HG03280 (cell line): ENCODE results near the gene STOX2.
"Not testable (repeated sequence)": the region's sequence is repeated elsewhere in the genome, so short reads cannot be mapped to it uniquely, and the experiment has no call there.

Experiments used
- ATAC-seq: cut with Tn5 transposase; IDR thresholded peaks from one replicate; pipeline ENCODE4 v1.9.1; 2021; ENCODE audit warnings: mild to moderate bottlenecking, moderate library complexity; ENCODE audit not compliant: unreplicated experiment

The STOX2 gene

DNA sequence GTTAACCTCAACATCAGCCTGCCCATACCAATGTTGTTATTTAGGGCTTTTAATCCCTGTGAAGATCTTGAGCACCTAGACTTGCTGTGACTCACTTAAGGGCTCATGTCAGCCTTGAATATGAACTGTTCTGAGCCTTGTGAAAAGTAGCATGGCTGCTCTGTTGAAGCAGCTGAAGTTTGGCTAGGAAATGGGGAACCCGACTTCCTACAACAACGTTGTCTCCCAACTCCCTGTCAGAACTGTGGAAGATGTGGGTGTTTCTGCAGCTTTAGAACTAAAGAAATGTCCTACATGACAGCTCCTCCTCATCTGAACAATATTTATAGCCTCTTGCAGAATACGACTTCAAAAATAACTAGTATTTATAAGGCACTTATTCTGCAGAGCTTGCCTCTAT lies 27.5 kb downstream of the STOX2 start:
- ATAC-seq: no peak

DNA sequence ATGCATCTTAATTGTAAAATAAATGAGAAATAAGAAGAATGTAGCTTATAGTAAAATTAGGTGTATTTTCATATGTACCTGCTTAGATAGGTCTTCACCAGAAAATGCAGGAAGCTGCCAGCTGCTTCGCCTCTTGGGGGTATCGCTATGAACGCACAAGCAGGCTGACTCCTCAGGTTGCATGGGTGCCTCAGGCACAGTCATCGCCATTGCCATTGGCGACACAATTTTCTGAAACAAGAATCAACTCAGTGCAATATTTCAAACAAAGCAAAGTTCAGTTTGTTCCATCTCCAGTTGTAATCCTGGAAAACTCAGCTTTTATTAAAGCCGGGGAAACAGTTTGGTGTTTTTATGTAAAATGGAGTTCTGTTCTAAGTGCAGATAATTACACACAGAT lies 29.7 kb downstream of the STOX2 start:
- no peak for ATAC-seq

DNA sequence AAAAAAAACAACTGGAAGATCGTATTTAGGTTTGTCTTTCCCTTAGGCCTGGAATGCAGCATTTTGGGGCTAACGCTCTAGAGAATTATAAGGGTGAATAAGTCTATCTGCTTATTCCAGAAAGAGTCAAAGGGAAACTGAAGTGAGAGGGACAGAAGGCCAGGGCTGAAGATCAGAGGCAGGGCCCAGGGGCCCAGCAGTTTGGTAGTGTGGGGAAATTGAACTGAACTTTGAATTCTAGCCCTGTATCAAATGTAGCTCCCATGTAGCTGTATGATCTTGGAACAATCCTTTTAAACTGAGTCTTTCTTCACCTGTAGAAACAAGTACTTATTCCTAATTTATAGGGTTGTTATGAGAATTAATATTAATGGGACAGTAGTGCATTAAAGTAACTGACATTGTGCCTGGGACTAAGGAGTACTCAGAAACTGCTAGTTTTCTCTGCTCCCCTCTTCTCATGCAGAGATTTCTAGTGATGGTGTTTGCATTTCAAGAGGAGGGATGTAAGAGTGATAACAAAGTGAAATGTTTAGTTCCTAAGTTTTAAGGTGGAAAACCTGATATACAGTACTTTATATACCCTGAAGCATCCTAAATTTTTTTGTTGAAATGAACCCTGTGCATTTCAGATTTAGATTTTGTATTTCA lies 30.4 kb downstream of the STOX2 start:
- no peak for ATAC-seq

DNA sequence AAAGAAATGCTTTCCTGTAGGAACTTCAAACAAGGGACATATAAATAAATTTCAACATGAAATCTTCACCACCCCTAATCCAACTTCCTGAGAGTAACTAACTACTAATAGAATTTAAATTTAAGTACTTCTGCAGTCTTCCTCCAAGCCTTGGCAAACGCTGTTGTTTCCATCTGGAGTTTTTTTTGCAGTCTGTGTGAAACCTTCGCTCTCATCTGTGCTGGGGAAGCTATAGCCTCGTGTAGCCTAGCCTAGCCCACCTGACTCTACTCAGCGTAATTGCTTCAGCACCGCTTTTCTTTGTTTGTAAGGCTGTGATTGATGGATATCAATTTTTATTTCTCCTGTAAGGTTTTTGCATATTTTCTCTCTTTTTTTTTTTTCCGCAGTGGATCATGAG lies 30.9 kb downstream of the STOX2 start:
- no peak for ATAC-seq

DNA sequence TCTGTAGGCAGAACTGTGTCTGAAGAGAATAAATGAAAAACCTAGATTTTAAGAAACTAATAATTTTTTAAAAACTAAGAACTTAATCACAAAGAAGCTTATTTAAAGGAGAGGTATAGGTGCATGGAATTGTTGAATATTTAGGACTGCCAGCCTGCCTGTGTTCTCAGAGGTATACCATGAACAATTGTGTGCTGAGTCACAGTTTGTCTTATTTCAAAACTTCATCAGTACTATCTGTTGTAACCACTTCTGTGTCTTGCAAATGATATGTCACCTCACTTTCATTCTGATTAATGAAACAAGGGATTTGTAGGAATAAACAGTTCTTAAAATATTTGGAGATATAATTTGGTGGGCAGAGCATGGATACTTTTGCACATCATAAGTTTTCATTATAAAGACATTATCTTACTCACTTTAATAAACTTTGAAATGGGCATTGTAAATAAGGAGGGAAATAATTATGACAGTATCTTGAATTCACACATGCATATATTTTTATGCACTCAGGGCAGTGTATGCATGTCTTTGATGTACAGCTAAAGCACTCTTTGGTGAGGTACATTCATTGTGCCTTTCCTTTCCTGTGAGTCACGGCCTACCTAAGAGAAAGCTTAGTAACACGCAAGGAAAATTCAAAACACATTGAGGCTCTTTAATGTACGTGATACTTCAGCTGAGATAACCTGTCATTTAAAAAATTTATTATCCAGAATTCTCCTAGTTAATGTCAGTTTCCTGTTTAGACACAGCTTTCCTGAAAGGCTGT lies 31.7 kb downstream of the STOX2 start:
- no peak for ATAC-seq

DNA sequence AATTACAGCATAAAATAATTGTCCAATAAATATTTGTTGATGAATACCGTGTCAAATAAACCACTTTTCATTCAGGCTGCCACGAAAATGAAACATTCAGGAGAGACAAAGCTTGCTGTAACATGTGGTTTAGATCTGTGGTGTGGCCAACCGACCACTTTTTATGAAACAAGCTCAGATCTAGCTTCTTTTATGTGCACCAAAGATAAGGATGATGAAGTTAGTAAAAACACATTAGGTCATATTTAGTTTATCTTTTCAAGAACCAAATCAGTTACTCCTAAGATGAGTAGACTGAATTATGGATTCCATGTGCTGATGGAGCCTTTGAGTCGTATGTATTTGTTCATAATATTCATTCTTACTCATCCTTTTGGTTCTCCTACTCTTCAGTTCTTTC lies 35.8 kb downstream of the STOX2 start:
- ATAC-seq: no peak

DNA sequence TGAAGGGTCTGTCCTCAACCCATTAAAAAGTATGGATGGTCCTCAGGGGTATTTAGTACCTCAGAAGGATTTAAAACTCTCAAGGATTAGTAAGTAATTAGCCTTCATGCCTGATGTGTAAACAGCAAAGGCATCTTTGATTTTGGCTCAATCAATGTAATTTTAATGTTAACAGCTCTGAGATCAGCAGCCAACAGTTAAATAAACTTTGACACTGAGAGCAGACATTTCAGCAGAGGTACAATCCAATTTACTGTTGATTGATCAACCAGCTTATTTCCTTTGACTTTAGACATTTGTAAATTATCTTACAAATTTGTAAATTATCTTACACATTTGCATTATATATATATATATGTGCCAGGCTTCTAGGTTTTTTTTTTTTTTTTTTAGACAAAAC lies 36.9 kb downstream of the STOX2 start:
- ATAC-seq: no peak

DNA sequence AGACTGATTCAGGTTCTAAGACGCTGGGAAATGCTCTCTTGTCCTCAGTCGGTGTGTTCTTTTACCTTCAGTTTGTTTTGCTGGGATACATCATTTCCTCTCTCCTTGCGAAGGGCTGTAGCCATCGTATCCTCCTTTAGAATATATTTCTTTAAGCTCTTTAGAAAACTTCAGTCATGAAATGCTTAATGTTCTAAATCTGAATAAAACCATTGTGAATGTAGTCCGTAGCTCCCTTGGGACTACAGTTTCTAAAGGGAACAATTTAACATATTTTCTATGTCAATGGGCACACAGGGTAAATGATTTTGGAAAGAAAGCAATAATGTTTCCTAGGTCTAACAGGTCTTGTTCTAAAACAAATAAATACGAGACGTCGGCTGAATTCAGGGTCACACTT lies 40.6 kb downstream of the STOX2 start:
- no peak for ATAC-seq

DNA sequence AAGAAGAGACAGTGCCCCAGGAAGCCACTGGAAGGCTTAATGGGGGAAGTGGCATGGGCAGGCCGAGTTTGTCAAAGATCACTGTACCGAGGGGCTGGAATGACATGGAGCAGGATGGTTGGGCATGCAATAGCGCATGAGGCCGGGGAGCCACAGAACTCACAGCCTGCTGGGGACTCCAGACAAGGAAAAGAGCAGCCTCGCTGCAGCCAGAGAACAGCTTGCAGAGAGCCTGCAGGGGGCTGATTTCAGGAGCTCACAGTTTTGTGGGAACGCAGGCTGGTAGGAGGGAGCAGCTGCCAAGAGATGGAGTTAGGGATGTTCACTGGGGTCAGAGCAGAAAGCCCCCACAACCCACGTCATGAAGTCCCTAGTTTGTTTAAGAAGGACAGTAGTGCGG lies 45.4 kb downstream of the STOX2 start:
- ATAC-seq: no peak

DNA sequence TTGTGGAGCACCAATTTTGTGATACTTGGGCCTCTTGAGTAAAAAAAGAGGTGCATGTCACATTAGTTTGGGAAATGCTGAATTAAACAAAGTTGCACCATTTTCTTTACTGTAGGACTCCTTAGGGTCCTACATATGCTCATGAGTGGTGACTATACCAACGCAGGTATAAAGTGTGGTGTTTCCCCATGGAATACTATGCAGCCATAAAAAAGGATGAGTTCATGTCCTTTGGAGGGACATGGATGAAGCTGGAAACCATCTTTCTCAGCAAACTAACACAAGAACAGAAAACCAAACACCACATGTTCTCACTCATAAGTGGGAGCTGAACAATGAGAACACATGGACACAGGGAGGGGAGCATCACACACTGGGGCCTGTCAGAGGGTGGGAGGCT lies 47.5 kb downstream of the STOX2 start:
- not testable (repeated sequence) for ATAC-seq

DNA sequence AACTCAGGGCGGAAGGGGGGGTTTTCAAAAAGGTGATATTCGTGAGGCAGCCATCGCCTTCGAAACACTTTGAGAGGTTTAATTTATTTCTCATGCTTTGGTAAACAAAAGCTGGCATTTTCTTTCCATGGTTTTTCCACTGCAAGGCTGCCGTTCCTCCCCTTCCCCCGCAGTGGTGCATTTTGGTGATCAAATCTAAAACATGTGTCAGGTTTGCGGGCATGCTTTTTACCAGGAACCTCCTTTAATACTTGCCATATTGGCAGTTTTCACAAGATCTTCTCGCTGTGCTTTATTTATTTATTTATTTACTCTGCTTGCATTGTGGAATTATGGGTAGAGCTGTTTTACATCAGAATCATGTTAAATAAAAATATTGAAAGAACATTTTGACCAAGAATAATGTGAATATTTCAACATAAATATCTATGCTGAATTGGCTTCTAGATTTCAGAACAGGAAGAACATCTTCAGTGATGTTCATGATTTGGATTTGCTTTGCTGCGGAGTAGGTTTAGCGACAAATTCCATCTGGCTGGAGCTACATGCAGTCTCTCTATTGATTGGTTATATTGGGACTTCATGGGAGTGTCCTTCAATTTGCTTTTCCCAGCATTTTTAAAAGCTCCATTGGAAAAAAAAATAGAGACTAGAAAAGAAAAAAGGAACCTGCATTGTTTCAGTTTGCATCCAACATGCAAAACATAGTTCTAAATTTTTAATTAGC lies 54.4 kb downstream of the STOX2 start:
- ATAC-seq: no peak

DNA sequence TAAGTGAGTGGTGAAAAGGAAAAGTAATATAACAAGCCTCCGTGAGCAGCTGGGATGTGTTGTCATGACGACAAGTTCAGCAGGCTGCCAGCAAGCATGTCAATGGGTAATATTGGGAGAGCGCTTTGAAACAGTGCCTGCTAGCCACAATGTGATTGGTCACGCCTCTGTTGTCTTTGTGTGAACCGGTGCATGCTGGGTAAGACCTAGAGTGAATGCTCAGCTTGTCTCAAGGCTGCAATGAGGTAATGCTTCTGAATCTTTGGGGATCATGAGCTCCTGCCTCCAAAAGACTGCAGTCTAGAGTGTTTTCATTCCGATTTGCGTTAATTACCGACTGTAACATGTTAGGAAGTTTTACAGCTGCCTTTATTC lies 54.9 kb downstream of the STOX2 start:
- ATAC-seq: no peak

DNA sequence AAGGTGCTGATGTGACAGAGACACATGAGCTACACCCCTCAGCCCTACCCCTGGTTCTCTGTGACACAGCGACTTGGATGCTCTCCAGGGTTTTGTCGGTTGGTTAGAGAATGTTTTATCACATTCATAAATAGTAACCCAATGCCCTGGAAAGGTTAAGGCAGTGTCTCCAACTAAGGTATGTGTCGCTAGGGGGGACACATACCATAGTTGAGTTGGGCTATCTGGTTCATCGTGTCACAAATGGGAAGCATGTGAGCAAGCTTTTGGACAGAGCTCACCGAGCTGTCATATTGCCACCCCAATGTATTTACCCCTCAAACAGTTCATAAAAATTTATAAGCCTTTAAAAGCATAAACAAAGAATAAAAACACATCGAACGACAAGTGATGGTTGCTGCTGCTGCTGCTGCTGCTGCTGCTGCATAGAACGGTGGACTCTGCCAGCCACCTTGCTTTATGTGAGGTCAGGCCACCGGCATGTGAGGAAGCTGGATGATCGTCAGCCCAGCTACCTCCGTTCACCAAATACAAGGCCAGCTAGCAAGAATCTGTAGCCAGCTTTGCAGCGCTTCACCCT lies 55.9 kb downstream of the STOX2 start:
- ATAC-seq: no peak

DNA sequence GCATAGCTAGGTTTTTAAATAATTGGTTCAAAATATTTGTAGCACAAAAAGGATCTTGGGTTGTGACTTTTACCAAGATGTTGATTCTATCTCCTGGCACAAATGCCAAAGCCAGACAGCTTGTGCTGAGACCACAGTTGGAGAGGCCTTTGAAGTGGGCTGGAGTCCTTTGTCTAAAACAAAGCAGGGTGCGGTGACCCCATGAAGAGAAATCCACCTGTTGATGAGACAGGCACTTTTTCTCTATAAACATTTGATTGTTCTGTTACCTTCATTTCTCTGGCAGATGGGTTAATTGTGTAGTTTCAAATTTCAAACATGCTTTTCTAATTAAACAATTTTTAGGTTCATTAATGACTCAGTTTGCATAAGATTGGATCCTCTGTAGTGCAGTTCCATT lies 56.7 kb downstream of the STOX2 start:
- no peak for ATAC-seq

DNA sequence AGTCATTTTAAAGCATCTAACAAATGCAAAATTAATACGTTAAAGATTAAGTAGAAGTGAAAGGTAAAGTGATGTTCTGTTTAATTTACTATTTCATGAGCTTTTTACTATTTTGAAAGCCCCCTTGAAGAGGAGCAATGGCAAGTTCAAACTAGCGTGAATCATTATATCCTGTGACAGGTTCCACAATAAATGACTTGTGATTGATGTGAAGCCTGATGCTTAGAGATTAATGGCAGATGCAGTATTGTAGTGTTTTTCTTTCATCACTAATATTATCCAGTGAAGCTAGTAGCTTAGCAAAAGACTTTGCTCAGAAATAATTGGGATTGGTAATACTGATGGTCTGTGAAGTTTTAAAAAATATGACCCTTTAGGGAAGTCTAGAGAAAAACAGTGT lies 57.3 kb downstream of the STOX2 start:
- ATAC-seq: no peak

DNA sequence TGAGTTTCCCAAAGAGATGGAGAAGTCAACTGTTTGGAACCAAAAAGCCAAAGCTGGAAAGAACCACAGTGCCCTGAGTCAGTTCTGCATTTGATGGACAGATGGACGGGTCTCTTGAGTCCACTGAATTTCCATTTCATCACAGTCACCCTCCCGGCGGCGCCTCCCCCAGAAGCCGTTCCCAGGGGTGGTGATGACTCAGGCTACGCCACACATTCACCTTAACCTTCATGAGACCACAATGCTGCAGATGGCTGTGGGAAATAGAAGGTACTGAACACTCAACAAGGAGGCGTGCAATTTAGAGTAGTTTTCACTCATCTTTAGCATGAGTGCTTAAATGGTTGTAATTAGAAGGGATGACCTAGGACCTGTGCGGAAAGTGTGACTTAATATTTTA lies 61.3 kb downstream of the STOX2 start:
- ATAC-seq: no peak

DNA sequence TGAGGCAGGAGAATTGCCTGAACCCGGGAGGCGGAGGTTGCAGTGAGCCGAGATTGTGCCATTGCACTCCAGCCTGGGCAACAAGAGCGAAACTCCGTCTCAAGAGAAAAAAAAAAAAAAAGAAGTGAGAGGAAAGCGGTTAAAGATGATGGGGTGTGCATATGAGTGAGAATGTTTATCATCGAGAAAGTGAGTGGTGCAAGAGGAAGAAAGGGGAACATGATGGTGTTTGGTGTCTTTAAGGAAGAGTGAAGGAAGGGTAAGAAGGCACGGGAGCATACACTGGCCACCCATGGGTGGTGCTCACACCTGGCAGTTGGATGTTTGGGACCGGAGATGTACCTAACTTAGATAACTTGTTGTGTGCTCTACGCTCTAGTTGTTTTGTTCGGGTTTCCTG lies 62.2 kb downstream of the STOX2 start:
- ATAC-seq: no peak

DNA sequence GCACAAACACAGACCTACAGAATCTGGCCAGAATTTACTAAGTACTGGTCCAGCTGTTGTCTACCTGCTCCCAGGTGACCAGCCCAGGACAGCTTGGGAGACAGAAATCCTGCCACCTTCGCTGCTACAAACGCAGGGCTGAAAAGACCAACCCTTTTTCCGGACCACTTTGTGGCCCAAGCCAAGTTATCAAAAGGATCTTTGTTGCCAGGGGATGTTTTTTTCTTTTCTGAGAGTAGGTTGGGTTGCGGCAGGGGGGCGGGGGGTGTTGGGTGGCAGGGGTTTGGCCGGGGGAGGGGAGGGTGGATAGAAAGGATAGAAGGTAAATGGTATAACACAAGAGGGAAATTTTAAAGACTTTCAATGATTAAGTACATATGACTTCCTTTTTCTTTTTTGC lies 63.4 kb downstream of the STOX2 start:
- ATAC-seq: no peak

DNA sequence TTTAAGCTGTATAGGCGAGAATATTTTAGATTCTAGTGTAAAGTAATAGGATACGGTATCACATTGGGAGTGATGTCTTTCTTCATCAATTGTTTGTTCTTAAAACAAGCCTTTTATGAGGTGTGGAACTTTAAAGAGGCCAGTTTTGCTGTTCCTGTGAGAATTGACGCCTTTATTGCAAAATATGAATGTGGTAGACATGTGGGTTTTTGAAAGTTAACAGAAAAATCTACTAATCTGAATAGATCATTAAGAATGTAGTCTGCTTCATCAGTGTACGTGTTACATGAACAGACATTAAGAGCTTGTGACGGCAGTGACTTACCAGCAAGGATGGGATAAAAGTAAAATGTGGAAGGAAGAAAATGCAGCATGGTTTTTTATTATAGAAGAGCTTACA lies 63.8 kb downstream of the STOX2 start:
- no peak for ATAC-seq

DNA sequence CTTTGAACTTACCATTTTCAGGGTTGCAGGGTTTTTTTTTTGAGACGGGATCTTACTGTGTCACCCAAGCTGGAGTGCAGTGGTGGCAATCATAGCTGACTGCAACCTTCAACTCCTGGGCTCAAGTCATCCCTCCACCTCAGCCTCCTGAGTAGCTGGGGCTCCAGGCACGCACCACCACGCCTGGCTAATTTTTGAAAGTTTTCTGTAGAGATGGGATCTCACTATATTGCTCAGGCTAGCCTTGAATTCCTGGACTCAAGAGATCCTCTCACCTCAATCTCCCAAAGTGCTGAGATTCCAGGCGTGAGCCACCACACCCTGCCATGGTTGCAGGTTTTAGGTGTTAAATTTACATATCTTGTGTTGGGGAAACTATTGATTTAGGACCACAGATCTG lies 64.5 kb downstream of the STOX2 start:
- no peak for ATAC-seq

DNA sequence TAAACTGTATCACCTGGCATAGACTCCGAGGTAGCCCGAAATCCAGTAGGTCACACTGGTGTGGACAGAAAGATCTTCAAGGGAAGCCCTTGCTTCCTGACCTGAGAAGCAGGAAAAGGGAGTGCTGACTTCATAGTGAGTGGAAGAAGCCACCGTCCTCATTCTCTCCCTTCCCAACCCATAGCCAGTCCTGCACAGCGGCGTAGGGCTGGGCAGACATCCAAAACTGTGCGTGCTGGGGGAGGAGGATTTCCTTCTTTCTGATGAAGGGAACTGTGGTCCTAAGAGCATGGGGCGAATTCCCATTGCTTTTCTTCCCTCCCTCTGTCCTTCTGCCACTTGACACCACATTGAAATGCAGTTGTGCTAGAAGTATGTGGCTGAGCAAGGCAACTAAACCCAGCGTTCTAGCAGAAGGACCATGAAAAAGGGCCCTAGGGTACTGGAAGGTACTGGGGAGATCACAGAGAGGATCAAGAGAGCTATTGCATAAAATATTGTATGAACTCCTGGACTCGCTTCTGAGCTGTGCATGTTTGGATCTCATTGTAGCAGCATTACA lies 66.9 kb downstream of the STOX2 start:
- ATAC-seq: no peak

DNA sequence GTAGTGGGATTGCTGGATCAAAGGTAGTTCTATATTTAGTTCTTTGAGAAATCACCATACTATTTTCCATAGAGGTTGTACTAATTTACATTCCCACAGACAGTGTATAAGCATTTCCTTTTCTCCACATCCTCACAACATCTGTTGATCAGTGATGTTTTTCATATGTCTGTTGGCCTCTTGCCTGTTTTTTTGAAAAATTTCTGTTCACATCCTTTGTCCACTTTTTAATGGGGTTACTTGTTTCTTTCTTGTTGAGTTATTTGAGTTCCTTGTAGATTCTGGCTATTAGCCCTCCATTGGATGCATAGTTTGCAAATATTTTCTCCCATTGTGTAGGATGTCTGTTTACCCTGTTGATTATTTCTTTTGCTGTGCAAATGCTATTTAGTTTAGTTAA lies 72.6 kb downstream of the STOX2 start:
- no peak for ATAC-seq
